ENCODE data around the gene AP1S3.

AP1S3 gene

DNA sequence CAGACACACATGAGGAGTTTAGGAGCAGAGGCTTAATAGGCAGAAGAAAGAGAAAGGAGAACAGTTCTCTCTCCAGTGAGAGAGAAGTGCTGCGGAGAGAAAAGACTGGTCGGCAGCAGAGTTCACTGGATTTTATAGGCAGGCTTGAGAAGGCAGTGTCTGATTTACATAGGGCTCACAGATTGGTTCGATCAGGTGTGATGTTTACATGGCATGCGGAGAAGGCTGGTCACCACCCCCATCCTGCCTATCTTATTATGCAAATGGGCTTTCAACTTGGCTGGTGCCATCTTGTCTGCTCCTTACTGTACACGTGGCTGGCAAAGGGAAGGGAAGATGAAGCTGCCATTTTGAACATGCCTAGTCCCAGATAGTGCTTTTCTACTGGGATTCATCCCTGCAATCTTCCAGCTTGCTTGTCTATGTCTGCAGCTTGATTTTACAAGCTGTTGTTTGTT is 113.4 kb downstream of the AP1S3 start:
- H3K4me1 ChIP-seq (ENCODE audit: insufficient read depth, low read length, poor library complexity, severe bottlenecking), result no peaks in the 10 kb centered on the region
- no peaks in the 10 kb centered on the region for H3F3A ChIP-seq (ENCODE audit: low read depth)
- no peak overlapping the region for H3K4me2 ChIP-seq (ENCODE audit: low read depth, low read length, poor library complexity, severe bottlenecking)
- H3K9me3 ChIP-seq (ENCODE audit: insufficient read depth, low read depth, low read length), result no peaks in the 10 kb centered on the region
- TF ChIP-seq, protein P1, sequence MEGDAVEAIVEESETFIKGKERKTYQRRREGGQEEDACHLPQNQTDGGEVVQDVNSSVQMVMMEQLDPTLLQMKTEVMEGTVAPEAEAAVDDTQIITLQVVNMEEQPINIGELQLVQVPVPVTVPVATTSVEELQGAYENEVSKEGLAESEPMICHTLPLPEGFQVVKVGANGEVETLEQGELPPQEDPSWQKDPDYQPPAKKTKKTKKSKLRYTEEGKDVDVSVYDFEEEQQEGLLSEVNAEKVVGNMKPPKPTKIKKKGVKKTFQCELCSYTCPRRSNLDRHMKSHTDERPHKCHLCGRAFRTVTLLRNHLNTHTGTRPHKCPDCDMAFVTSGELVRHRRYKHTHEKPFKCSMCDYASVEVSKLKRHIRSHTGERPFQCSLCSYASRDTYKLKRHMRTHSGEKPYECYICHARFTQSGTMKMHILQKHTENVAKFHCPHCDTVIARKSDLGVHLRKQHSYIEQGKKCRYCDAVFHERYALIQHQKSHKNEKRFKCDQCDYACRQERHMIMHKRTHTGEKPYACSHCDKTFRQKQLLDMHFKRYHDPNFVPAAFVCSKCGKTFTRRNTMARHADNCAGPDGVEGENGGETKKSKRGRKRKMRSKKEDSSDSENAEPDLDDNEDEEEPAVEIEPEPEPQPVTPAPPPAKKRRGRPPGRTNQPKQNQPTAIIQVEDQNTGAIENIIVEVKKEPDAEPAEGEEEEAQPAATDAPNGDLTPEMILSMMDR (conservative IDR thresholded peaks at IDR 0.05; ENCODE audit: low read length), result no peak
- no peak for TF ChIP-seq EZH2phosphoT487 (IDR thresholded peaks at IDR 0.05; ENCODE audit: borderline replicate concordance)
- H3K27me3 ChIP-seq (ENCODE audit: insufficient read depth, low read length, poor library complexity, severe bottlenecking), result no peaks in the 10 kb centered on the region
- no peak overlapping the region for H3K9ac ChIP-seq (ENCODE audit: low read depth, low read length, poor library complexity, severe bottlenecking)
- H3K36me3 ChIP-seq (ENCODE audit: insufficient read depth, low read length), result no peaks in the 10 kb centered on the region
- no peak overlapping the region for H3K4me3 ChIP-seq (ENCODE audit: low read length, poor library complexity, severe bottlenecking)
- no peaks in the 10 kb centered on the region for H3K9me2 ChIP-seq (replicated peaks; ENCODE audit: low read depth, low read length)
- H3K79me2 ChIP-seq (ENCODE audit: insufficient read depth, low read length), result no peaks in the 10 kb centered on the region
- no peaks in the 10 kb centered on the region for H4K20me1 ChIP-seq (ENCODE audit: insufficient read depth, low read length, poor library complexity, severe bottlenecking)
- no peak overlapping the region for H2AFZ ChIP-seq (ENCODE audit: low read length)

DNA sequence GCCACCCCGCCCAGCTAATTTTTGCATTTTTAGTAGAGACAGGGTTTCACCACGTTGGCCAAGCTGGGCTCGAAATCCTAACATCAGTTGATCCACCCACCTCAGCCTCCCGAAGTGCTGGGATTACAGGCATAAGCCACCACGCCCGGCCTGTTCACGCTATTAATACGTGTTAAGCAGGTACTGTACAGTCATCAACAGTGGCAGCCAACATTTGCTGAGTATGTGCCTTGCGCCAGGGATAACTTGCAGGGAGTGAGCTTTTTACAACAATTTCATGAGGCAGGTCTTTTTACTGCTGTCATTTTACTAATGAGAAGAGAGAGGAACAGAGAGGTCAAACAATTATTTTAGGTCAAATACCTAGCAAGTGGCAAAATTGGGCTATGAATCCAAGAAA is 115.2 kb downstream of the AP1S3 start:
- Histone ChIP-seq H3K9me3 (ENCODE audit: insufficient read depth, low read depth, low read length) (no peaks in the 10 kb centered on the region), H3K9ac (ENCODE audit: low read depth, low read length, poor library complexity, severe bottlenecking) (no peak overlapping the region), H3K4me1 (ENCODE audit: insufficient read depth, low read length, poor library complexity, severe bottlenecking) (no peaks in the 10 kb centered on the region), H4K20me1 (ENCODE audit: insufficient read depth, low read length, poor library complexity, severe bottlenecking) (no peaks in the 10 kb centered on the region), H3K4me3 (ENCODE audit: low read length, poor library complexity, severe bottlenecking) (no peak overlapping the region), H3K36me3 (ENCODE audit: insufficient read depth, low read length) (no peaks in the 10 kb centered on the region), H3K4me2 (ENCODE audit: low read depth, low read length, poor library complexity, severe bottlenecking) (no peak overlapping the region), H3K79me2 (ENCODE audit: insufficient read depth, low read length) (no peaks in the 10 kb centered on the region), H3K27me3 (ENCODE audit: insufficient read depth, low read length, poor library complexity, severe bottlenecking) (no peaks in the 10 kb centered on the region), H2AFZ (ENCODE audit: low read length) (no peak overlapping the region), H3K9me2 (replicated peaks; ENCODE audit: low read depth, low read length) (no peaks in the 10 kb centered on the region), H3F3A (ENCODE audit: low read depth) (no peaks in the 10 kb centered on the region)
- TF ChIP-seq, protein P1 (conservative IDR thresholded peaks at IDR 0.05; ENCODE audit: low read length), result no peak
- TF ChIP-seq EZH2phosphoT487 (IDR thresholded peaks at IDR 0.05; ENCODE audit: borderline replicate concordance), result no peak

DNA sequence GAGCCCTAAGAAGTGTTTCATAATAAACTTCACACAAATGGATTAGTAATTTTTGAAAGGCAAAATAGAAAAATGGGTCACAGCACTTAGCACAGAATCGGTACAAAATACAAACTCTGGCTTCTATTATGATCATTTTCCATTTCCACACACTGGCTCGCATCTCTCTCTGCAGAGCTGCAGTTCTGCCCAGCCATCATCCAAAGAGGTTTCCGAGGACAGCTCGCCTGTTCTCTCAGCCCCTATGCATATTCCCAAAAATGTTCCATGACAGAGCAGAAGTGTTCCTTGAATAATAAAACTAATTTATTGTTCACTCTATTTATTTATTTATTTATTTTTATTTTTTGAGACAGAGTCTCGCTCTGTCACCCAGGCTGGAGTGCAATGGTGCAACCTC is 115.6 kb downstream of the AP1S3 start:
- H3K4me2 ChIP-seq (ENCODE audit: low read depth, low read length, poor library complexity, severe bottlenecking), result no peak overlapping the region
- no peaks in the 10 kb centered on the region for H3F3A ChIP-seq (ENCODE audit: low read depth)
- H3K4me1 ChIP-seq (ENCODE audit: insufficient read depth, low read length, poor library complexity, severe bottlenecking), result no peaks in the 10 kb centered on the region
- H2AFZ ChIP-seq (ENCODE audit: low read length), result no peak overlapping the region
- no peaks in the 10 kb centered on the region for H3K79me2 ChIP-seq (ENCODE audit: insufficient read depth, low read length)
- H3K36me3 ChIP-seq (ENCODE audit: insufficient read depth, low read length), result no peaks in the 10 kb centered on the region
- TF ChIP-seq, protein P1 (conservative IDR thresholded peaks at IDR 0.05; ENCODE audit: low read length), result no peak
- TF ChIP-seq EZH2phosphoT487 (IDR thresholded peaks at IDR 0.05; ENCODE audit: borderline replicate concordance), result no peak
- H3K9ac ChIP-seq (ENCODE audit: low read depth, low read length, poor library complexity, severe bottlenecking), result no peak overlapping the region
- no peak overlapping the region for H3K4me3 ChIP-seq (ENCODE audit: low read length, poor library complexity, severe bottlenecking)
- H3K9me3 ChIP-seq (ENCODE audit: insufficient read depth, low read depth, low read length), result no peaks in the 10 kb centered on the region
- no peaks in the 10 kb centered on the region for H3K9me2 ChIP-seq (replicated peaks; ENCODE audit: low read depth, low read length)
- no peaks in the 10 kb centered on the region for H3K27me3 ChIP-seq (ENCODE audit: insufficient read depth, low read length, poor library complexity, severe bottlenecking)
- H4K20me1 ChIP-seq (ENCODE audit: insufficient read depth, low read length, poor library complexity, severe bottlenecking), result no peaks in the 10 kb centered on the region

All from Loucy (cell line).